GM12878 (cell line): Measurements from ENCODE around the gene RPS6KA2.

Experiments used
- ASH2L ChIP-seq: fragments of 300-600, 200-600 bp; sonication (generic); IDR thresholded peaks from 2 replicates; pipeline ENCODE4 v1.6.1; 2017; ENCODE audit warnings: low read depth, mild to moderate bottlenecking, borderline replicate concordance
- BHLHE40 ChIP-seq, 2 experiments: fragments of 450-650 bp in 1 of 2; IDR thresholded peaks; 2 replicates each; pipeline ENCODE4 v1.6.1; 2011 to 2017; ENCODE audit warnings: low read depth in 2 of 2, borderline replicate concordance in 1 of 2, improper control_type of control experiment in 1 of 2, low read length in 1 of 2, mild to moderate bottlenecking in 1 of 2
- CBX3 ChIP-seq: fragments of 200-600 bp; sonication (generic); IDR thresholded peaks from 2 replicates; pipeline ENCODE4 v1.6.1; 2016; ENCODE audit warnings: low read depth, borderline replicate concordance
- CTCF ChIP-seq, 3 experiments: IDR thresholded peaks in 2 of 3; conservative IDR thresholded peaks in 1 of 3; 2 replicates each; pipeline ENCODE4 v1.5.1; 2011; ENCODE audit warnings: low read depth in 3 of 3, low read length in 3 of 3, mild to moderate bottlenecking in 3 of 3, control low read depth in 2 of 3, moderate library complexity in 2 of 3, inconsistent platforms in 1 of 3, mixed read lengths in 1 of 3; ENCODE audit not compliant: control insufficient read depth in 2 of 3, insufficient read depth in 1 of 3; ENCODE audit errors: extremely low read depth in 1 of 3
- HDAC6 ChIP-seq: fragments of 200-600 bp; sonication (generic); IDR thresholded peaks from one replicate; pipeline ENCODE4 v1.8.0; 2017; ENCODE audit warnings: antibody characterized with exemption; ENCODE audit not compliant: unreplicated experiment
- POLR2A ChIP-seq: IDR thresholded peaks from 2 replicates; pipeline ENCODE4 v1.6.1; 2011; ENCODE audit warnings: low read depth, mild to moderate bottlenecking, low read length
- POLR2AphosphoS5 ChIP-seq: IDR thresholded peaks from 2 replicates; pipeline ENCODE4 v1.6.1; 2011; ENCODE audit warnings: mild to moderate bottlenecking, low read length, inconsistent platforms

GRCh38 chr6:166440729-166441128 is 186.3 kb downstream of the RPS6KA2 start:
- TF ChIP-seq POLR2AphosphoS5 (no peak), CBX3 (no peak), BHLHE40 (IDR thresholded peaks at IDR 0.05; ENCODE audit: borderline replicate concordance in 1 of 2, low read depth in 2 of 2, low read length in 1 of 2) (no peak), HDAC6 (no peak), ASH2L (no peak), CTCF (IDR thresholded peaks at IDR 0.05 in 2 of 3, conservative IDR thresholded peaks at IDR 0.05 in 1 of 3; ENCODE audit: control insufficient read depth in 2 of 3, extremely low read depth in 1 of 3, insufficient read depth in 1 of 3, low read depth in 3 of 3, low read length in 3 of 3) (no peak), POLR2A (no peak)
